ENCODE results near the gene NUDT2.
"Not testable (repeated sequence)": the region's sequence is repeated elsewhere in the genome, so short reads cannot be mapped to it uniquely, and the experiment has no call there.

Gene NUDT2

DNA sequence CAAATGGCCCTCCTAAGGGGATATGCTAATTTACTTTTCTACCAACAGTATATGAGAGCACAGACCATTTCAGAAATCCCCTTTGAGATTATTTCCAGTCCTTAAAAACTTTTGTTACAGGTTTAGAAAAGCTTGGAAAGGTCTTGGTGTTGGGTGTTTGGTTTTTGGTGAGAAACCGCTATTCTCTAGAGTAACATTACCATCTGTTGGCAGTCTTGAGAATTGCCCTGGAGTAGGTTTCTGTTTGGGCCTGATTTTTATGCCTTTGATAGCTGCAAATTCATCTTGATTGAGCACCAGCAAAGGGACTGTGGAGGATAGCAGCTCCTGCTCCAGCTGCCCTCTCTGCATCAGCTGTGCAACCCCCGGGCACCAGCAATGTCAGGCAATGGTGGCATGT is 8.0 kb downstream of the NUDT2 start:
- no peak for DNase-seq

DNA sequence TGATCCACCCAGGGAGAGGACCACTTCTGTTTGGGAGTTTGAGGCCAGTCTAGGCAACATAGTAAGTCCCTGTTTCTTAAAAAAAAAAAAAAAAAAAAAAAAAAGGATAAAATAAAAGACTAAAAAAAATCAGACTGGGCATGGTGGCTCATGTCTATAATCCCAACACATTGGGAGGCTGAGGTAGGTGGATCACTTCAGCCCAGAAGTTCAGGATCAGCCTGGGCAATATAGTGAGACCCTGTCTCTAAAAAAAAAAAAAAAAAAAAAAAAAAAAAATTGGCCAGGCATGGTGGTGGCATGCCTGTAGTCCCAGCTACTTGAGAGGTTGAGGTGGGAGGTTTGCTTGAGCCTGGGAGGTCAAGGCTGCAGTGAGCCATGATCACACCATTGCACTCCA is 8.7 kb downstream of the NUDT2 start:
- not testable (repeated sequence) for DNase-seq

DNA sequence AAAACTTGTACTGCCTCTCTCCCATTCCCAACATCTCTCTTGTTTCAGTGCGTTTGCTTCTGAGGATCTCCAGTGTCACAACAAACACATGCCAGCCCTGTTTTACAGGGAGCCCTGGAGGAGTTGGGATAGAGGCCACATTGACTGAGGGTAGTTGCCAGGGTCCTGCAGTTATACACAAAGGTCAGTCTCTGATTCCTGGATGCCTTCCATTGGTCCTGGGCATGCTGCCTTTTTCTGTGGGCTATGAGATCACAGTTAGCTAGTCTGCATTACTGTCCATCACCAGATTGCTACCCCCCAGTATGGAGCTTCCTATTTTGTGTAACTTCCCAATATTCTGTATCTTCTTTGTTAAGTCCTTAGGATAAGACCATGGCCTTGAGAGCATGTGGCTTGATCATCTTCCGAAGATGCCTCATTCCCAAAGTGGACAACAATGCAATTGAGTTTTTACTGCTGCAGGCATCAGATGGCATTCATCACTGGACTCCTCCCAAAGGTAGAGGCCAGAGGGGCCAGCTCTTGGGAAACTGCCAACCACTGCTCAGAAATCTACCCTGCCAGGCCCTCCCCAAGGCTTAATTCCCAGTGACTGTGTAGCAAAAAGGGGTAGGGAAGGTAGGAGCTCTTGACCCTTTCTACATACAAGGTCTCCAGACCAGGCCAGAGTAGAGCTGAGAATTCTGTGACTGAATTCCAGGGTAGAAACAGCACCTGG is 9.5 kb downstream of the NUDT2 start:
- DNase-seq = no peak

DNA sequence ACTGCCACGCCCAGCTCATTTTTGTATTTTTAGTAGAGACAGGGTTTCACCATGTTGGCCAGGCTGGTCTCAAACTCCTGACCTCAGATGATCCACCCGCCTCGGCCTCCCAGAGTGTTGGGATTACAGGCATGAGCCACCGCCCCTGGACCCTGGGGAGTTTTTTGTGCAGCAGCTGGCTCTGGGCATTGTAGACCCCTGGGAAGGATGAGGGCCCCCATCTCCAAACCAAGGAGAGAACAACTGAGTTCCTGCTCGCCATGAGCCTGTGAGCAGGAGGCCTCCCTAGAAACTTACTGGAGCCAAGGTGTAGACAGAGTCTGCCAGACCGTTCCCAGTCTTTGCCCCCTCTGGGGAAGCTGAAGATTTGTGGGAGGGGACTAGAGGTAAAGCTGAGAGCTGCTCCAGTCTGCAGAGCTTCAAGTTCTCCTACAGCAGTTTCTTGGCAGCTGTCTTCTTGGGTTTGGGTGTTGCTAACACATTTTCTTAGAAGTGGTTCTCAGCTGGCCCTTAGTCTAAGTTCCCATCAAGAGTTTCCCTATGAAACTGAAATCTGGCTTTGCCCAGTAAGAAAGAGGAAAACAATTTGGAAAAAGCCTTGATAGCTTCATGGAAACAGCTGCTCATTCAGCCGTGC is 12.4 kb downstream of the NUDT2 start:
- DNase-seq = no peak

DNA sequence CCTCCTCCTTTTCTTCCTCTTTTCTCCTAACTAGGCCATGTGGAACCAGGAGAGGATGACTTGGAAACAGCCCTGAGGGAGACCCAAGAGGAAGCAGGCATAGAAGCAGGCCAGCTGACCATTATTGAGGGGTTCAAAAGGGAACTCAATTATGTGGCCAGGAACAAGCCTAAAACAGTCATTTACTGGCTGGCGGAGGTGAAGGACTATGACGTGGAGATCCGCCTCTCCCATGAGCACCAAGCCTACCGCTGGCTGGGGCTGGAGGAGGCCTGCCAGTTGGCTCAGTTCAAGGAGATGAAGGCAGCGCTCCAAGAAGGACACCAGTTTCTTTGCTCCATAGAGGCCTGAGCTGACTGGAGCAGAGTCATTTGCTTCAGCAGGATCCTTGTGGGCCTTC is 13.7 kb downstream of the NUDT2 start:
- no peak for DNase-seq

DNA sequence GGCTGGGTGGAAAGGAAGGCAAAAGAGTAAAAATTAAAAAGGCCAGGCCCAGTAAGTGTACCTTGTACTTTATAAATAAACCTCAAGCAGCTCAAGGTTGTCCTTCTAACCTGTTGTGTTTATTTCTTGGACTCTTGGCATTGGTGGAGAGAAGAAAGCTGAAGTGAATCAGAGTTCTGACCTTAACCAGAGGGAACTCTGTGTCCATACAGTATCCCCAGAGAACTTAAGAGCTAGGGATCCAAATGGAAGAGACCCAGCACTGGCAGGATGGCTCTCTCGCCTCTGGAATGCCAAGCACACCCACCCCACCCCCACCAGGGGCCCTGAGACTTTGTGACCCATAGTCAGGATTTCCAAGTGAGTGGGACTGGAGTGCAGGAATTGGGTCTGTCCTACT is 14.2 kb downstream of the NUDT2 start:
- no peak for DNase-seq

DNA sequence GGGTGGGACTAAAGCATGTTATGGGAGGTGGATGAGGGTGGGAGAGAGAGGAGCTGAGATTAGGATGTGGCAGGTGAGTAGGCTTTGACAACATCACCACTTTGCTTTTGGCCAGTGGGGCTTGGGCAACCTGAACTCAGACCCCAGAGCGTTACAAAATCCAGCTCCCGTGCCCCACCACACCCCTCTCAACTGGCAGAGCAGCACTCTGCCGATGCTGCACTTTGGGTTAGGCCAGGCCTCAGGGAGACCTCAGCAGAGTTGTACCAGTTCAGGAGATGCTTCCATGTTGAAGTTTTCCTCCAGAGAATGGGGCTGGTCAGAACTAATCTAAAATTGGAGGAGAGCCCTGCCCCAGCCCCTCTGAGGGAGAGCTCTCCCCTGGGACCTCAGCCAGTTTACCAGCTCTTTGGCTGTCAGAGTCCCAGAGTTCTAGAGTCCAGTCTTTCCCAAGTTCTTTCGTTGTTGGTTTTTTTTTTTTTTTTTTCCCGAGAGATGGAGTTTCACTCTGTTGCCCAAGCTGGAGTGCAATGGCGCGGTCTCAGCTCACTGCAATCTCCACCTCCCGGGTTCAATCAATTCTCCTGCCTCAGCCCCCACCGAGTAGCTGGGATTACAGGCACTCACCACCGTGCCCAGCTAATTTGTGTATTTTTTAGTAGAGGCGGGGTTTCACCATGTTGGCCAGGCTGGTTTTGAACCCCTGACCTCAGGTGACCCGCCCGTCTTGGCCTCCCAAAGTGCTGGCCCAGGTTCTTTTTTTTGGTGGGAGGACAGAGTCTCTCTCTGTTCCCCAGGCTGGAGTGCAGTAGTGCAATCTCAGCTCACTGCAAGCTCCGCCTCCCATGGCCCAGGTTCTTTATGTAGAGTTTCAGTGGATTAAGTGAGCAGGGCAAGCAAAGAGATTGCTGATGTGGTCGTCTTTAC is 17.8 kb downstream of the NUDT2 start:
- DNase-seq = no peak

DNA sequence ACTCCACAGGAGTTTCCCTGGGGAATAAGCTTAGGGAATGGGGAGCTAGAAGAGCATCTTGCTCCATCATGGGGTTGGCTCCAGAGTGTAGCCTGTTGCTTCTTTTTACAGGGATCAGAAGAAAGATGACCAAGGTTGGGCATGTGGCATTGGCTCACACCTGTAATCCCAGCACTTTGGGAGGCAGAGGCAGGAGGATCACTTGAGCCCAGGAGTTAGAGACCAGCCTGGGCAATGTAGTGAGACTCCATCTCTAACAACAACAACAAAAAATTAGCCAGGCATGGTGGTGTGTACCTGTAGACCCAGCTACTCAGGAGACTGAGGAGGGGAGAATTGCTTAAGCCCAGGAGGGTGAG is 18.4 kb downstream of the NUDT2 start:
- no peak for DNase-seq

DNA sequence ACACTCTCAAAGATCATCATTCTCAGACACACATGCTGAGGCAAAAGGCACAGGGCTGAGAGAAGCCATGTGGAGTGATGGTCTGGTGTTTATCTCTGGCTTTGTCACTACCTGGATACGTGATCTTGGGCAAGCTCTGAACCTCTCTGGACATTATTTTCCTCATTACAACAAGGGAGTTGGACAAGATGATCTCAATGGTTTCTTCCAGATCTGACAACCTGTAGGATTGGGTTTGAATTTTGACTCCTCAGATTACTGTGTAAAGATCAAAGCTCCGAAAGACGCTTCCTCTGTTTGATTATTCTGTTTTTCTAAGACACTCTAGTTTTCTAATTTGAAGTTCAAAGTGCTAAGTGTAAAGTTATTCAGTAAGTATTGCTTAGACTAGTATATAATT is 20.0 kb downstream of the NUDT2 start:
- no peak for DNase-seq

DNA sequence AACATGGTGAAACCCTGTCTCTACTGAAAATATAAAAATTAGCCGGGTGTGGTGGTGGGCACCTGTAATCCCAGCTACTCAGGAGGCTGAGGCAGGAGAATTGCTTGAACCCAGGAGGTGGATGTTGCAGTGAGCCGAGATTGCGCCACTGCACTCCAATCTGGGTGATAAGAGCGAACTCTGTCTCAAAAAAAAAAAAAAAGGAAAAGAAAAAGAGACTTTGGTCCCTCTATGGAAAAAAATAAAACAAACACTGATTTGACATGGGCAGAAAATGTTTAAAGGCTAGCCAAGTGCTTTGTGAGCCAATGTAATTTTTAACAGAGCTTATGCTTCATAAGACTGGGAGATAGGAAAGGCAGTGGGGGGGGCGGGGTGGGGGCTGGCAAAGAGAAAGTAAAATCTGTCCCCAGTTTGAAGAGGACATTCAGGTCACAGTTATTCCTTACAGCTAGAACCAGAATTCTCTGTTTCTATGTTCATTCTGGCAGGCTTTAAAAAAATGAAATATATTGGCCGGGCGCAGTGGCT is 22.8 kb downstream of the NUDT2 start:
- DNase-seq = not testable (repeated sequence)

DNA sequence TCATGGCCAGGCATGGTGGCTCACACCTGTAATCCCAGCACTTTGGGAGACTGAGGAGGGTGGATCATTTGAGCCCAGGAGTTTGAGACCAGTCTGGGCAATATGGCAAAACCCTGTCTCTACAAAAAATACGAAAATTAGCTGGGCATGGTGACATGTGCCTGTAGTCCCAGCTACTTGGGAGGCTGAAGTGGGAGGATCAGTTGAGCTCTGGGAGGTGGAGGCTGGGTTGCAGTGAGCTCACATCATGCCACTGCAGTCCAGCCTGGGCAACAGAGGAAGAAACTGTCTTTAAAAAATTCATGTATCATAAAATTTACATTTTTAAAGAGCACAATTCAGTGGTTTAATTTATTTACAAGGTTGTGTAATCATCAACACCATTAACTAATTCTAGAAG is 23.6 kb downstream of the NUDT2 start:
- not testable (repeated sequence) for DNase-seq

DNA sequence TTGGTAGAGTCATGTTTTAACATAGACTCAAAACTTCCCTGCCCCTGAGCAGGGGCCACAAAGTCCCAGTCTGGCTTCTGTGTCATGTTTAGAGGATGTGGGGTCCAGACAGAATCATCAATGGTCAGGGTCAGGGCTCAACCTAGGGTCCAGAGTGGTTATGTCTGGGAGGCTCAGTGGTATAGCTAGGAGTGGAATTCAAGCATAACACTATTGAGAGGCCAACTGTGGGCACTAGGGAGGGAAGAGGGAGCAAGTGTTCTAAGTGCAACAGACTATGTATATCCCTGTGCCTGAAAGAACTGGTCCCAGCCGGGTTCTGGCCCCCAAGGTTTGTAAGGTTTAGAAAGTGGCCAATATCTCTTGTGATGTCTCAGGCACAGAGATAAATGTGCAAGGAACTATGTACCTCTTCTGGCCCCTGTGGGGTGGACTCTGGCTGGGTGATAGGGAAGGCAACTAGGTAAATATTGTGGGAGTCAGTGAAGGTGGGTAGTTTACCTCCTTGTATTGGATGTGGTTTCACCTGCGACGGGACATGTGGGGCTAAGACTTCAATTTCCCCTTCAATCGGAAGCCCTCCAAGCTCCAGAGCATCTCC is 33.3 kb downstream of the NUDT2 start:
- DNase-seq = no peak

DNA sequence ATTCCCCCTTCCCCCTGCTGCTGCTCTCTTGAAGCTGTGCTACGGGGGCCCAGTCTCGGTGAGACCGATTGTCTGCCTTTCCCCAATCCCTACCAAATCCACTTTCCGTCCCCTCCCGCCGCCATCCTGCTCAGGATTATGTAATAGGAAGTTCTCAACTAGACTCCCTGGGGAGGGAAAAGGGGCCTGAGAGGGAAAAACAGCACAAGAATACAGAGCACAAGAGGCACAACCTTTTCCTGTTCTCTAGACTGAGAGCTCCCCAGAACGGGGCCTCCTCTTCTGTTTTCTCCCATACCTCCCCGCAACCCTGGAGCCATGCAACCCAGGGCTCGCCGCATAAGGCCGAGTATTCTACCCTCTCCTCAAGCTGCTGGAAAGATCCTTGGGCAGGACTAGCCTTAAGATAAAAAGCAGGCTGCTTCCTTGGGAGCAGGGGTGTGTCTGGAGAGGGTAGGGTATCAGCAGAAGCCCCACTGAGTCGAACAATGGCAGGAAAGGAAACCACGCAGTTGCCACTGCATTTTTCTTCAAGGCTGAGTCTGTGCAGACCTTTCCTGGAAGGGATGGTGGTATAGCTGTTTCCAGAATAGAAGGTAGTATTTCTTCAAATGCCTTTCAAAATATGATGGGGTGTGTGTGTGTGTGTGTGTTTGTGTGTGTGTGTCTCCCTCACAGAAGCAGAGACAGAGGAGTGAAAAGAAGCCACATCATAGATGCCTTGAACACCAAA is 34.4 kb downstream of the NUDT2 start:
- peak; percentile 4 for DNase-seq

DNA sequence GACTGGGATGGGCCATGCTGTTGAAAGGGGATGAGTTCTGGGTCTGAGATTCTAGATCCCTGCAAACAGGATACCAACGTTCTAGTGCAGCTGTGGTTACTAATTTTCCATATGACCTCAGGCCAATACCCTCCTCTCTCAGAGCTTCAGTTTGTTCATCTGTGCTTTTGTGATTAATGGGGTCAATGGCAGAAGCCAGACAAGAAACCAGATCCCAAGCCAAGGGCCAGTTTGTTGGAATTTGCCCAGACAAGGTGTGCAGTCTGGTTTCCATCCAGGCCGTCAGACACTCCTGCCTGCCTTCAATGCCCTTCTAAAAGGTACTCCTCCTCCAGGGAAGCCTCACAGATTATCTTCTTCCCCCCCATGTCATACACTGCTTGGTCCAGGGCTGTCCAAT is 35.9 kb downstream of the NUDT2 start:
- DNase-seq = no peak

DNA sequence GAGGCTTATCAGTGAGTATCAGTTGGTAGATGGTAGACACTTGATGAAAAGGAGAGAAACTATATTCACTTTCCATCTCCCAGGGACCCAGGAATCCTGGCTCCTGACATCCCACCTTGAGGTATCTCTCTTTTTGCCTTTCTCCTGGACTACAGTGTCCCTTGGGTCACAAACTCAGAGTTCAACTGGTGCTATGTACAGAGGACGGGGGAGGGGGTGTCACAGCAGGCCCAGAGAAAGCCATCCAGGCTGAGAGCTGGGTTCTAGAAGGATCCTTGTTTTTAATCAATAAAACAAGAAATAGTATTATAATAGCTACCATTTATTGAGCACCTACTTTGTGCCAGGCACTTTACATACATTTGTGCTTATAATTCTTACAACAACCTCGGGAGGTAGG is 37.0 kb downstream of the NUDT2 start:
- no peak for DNase-seq

DNA sequence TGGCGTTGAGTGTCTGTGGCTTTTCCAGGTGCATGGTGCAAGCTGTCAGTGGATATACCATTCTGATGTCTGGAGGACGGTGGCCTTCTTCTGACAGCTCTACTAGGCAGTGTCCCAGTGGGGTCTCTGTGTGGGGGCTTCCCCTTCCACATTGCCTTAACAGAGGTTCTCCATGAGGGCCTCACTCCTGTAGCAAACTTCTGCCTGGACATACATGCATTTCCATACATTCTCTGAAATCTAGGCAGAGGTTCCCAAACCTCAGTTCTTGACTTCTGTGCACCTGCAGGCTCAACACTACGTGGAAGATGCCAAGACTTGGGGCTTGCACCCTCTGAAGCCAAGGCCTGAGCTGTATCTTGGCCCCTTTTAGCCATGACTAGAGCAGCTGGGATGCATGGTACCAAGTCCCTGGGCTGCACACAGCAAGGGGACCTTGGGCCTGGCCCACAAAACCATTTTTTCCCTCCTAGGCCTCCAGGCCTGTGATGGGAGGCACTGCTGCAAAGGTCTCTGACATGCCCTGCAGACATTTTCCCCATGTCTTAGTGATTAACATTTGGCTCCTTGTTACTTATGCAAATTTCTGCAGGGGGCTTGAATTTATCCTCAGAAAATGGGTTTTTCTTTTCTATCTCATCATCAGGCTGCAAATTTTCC is 38.5 kb downstream of the NUDT2 start:
- DNase-seq = not testable (repeated sequence)

DNA sequence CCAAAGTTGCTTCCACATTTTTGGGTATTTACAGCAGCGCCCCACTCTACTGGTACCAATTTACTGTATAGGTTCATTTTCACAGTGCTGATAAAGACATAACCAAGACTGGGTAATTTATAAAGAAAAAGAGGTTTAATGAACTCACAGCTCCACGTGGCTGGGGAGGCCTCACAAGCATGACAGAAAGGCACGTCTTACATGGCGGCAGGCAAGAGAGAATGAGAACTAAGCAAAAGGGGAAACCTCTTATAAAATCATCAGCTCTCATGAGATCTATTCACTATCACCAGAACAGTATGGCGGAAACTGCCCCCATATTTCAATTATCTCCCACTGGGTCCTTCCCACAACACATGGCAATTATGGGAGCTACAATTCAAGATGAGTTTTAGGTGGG is 39.4 kb downstream of the NUDT2 start:
- not testable (repeated sequence) for DNase-seq

DNA sequence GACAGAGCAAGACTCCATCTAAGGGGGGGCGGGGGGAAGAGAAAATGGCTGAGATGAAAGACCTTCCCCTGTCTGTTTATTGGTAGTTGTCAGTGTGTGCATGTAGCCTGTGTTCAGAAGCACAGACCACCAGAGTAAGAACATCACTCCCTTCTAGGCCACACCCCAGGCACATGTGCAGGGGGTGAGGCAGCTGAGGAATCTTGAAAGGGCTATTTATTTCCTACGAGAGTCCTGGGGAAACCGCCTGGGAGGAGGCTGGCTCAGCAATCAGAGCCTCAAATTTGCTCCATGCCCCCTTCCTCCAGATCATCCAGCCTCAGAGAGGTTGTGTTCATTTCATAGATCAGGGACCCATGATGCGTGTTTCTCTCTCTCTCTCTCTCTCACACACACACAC is 40.3 kb downstream of the NUDT2 start:
- DNase-seq = no peak

DNA sequence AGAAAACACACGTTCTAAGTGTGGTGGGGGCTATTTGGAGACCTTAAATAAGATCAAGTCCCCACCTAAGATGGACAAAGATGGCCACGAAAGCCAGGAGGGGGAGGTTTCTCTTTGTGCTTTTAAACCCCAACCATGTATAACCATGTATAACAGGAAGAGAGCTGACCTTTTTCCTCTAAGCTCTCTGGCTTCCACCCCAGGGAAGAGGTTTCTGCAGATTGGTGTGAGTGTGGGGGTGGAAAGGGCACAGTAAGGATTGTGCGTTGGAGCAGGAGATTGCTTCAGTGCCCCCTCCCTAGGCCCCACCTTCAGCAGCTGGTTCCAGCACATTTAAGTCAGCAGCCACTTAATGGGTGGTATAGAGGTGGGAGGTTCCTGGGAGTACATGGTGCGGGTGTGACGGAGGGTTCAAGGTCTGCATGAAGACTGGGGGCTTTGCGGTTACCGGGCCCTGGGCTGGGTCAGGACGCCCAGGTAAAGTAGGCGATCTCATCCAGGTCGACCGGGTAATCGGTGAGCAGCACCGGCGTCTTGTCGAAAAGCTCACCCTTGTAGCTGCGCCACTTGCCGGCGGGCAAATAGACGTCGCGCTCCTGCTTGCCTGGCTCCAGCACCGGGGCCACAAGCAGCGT is 41.1 kb downstream of the NUDT2 start:
- no peak for DNase-seq

DNA sequence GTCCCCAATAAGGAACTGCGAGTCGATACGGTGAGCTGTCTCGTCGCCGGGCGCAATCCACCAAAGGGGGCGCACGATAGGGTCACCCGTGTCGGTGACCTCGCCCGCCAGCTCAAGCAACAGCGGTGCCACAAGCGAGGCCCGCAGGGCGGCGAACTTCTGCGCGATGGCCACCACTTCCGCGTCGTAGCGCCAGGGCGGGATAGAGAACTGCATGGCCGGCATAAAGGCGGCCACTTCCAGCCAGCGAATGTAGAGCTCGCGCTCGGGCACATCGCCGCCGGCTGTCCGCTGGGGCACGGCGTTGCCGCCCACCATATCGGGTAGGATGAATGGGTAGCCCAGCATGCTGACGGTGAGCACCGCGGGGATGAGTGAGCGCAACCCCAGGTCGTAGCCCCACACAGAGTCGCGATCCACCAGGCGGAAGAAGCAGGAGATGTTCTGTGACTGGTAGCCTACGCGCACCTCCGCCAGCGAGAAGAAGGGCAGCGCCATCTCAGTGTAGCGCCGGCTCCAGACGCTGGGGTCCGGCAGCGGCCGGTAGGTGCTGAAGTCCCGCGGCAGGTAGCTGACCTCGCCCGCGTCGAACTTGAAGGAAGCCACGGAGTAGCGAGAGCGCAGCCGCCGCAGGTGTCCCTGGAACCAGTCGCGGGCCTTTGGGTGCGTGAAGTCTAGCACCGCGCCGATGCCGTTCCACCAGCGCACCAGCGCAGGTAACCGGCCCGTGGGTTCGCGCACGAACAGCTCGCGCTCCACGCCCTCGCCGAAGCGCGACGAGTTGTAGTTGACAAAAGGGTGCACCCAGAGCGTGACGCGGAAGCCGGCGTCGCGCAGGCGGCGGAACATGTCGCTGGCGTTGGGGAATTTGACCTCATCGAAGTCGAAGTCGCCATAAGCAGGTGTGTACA is 41.9 kb downstream of the NUDT2 start:
- peak; percentile 18 for DNase-seq

Measured in CD4-positive, alpha-beta T cell treated with Interleukin-6 for 4 hours (primary cell).